B cell (primary cell): ENCODE data around the gene DUSP9. TPM values are rescaled to one million over a fixed set of nuclear protein-coding genes. Genes with fewer than 3 reads are reported as not detected.

Source experiments
- ATAC-seq: fragments of 200-7000 bp; cut with Tn5 transposase; one replicate; pipeline ENCODE4 v1.10.0; 2021; ENCODE audit warnings: low read depth, mild to moderate bottlenecking, moderate number of reproducible peaks, moderate library complexity
- CTCF ChIA-PET: fragments of 350-600 bp; sonication (Branson Sonifier 250); formaldehyde crosslinking; loops from one replicate; lab custom pipeline; 2021; ENCODE audit warnings: antibody characterized with exemption, inconsistent platforms; lab: Charles Lee
- POLR2A ChIA-PET: fragments of 350-600 bp; sonication (Branson Sonifier 250); formaldehyde crosslinking; loops from one replicate; lab custom pipeline; 2021; ENCODE audit warnings: antibody characterized with exemption; lab: Charles Lee
- DNase-seq: peaks from one replicate; pipeline ENCODE4 v3.0.0; 2013
- H2AFZ ChIP-seq: 2 replicates; pipeline ENCODE4 v1.6.1; 2012; ENCODE audit warnings: mild to moderate bottlenecking, low read depth, low read length; ENCODE audit not compliant: insufficient read depth, poor library complexity, severe bottlenecking
- H3K27ac ChIP-seq, 2 donors: 1 replicate in 1 of 2; 2 replicates in 1 of 2; pipeline ENCODE4 v1.5.1; 2012 to 2013; ENCODE audit warnings: low read length in 2 of 2, mild to moderate bottlenecking in 2 of 2, moderate library complexity in 1 of 2
- H3K27me3 ChIP-seq, 4 experiments: fragments of 200-600 bp in 1 of 4; sonication (generic) in 1 of 4; replicated peaks in 1 of 4; 1 replicate in 2 of 4; 2 replicates in 2 of 4; pipeline versions ENCODE4 v1.6.1 to v1.7.0; 2013 to 2016; ENCODE audit warnings: low read length in 3 of 4, mild to moderate bottlenecking in 2 of 4, mixed read lengths in 1 of 4, moderate library complexity in 1 of 4; ENCODE audit not compliant: insufficient read depth in 4 of 4, control insufficient read depth in 3 of 4; ENCODE audit errors: control extremely low read depth in 1 of 4
- H3K36me3 ChIP-seq, 2 experiments: replicated peaks in 1 of 2; 1 replicate in 1 of 2; 2 replicates in 1 of 2; pipeline versions ENCODE4 v1.6.1 to v1.7.1; 2013; ENCODE audit warnings: low read length in 1 of 2; ENCODE audit not compliant: insufficient read depth in 2 of 2, control insufficient read depth in 1 of 2; ENCODE audit errors: control extremely low read depth in 1 of 2, extremely low read depth in 1 of 2
- H3K4me1 ChIP-seq, 2 donors: fragments of 200-600 bp in 1 of 2; sonication (generic) in 1 of 2; 1 replicate in 1 of 2; 2 replicates in 1 of 2; pipeline versions ENCODE4 v1.5.1 to v1.6.1; 2013 to 2017; ENCODE audit warnings: low read length in 2 of 2; ENCODE audit not compliant: control insufficient read depth in 2 of 2, insufficient read depth in 2 of 2
- H3K4me2 ChIP-seq: replicated peaks from 2 replicates; pipeline ENCODE3; 2012; ENCODE audit warnings: mild to moderate bottlenecking, low read depth, low read length; ENCODE audit not compliant: poor library complexity, severe bottlenecking
- H3K4me3 ChIP-seq, 5 experiments: fragments of 200-600 bp in 1 of 5; sonication (generic) in 1 of 5; 1 replicate in 3 of 5; 2 replicates in 2 of 5; pipeline versions ENCODE4 v1.5.1 to v1.7.0; 2011 to 2016; ENCODE audit warnings: low read length in 4 of 5, mild to moderate bottlenecking in 4 of 5, low read depth in 2 of 5, control low read depth in 1 of 5, moderate library complexity in 1 of 5; ENCODE audit not compliant: insufficient read depth in 1 of 5; ENCODE audit errors: control extremely low read depth in 1 of 5, extremely low read depth in 1 of 5
- H3K79me2 ChIP-seq: fragments of 200-600 bp; sonication (generic); one replicate; pipeline ENCODE4 v1.6.0; 2016; ENCODE audit warnings: low read length; ENCODE audit not compliant: control insufficient read depth, insufficient read depth
- H3K9ac ChIP-seq: fragments of 200-600 bp; sonication (generic); 2 replicates; pipeline ENCODE4 v1.6.1; 2017; ENCODE audit warnings: mild to moderate bottlenecking, low read length, moderate library complexity
- H3K9me3 ChIP-seq, 3 donors: one replicate each; pipeline versions ENCODE4 v1.6.1 to v1.7.1; 2013; ENCODE audit warnings: low read length in 2 of 3; ENCODE audit not compliant: control insufficient read depth in 2 of 3, insufficient read depth in 1 of 3; ENCODE audit errors: control extremely low read depth in 1 of 3
- H4K20me1 ChIP-seq: 2 replicates; pipeline ENCODE4 v1.6.0; 2012; ENCODE audit warnings: mild to moderate bottlenecking, low read length; ENCODE audit not compliant: insufficient read depth, control insufficient read depth, poor library complexity, severe bottlenecking
- H3K27ac Mint-ChIP-seq: one replicate; pipeline ENCODE4 v1.8.0; 2021; ENCODE audit warnings: mixed read lengths
- H3K27me3 Mint-ChIP-seq: one replicate; pipeline ENCODE4 v1.8.0; 2021; ENCODE audit warnings: mixed read lengths
- H3K4me1 Mint-ChIP-seq: one replicate; pipeline ENCODE4 v1.8.0; 2021; ENCODE audit warnings: mixed read lengths
- H3K4me3 Mint-ChIP-seq: one replicate; pipeline ENCODE4 v1.8.0; 2021; ENCODE audit warnings: mixed read lengths
- H3K9me3 Mint-ChIP-seq: one replicate; pipeline ENCODE4 v1.8.0; 2022; ENCODE audit warnings: mixed read lengths; ENCODE audit not compliant: insufficient read depth
- EZH2 ChIP-seq: IDR thresholded peaks from 2 replicates; pipeline ENCODE4 v1.6.1; 2012; ENCODE audit warnings: borderline replicate concordance, low read depth, mild to moderate bottlenecking, moderate library complexity, low read length; ENCODE audit not compliant: insufficient read depth, poor library complexity, severe bottlenecking
- WGBS: methylation state at CpG from one replicate; pipeline ENCODE4 v1.1.5; 2013; ENCODE audit warnings: missing lambda C conversion rate; ENCODE audit not compliant: insufficient coverage; 5-methylcytosine and 5-hydroxymethylcytosine counted together
- intact Hi-C: fragments of 100-400 bp; cut with micrococcal nuclease; formaldehyde crosslinking; loops from one replicate; pipeline ENCODE4 v1.10.0; 2022
- polyA plus RNA-seq: library from polyadenylated mRNA; depleted of rRNA; stranded (reverse); fragments of >200 nt; gene quantifications from 2 replicates; pipeline ENCODE4 v1.2.3, GENCODE V29; 2012
- total RNA-seq, 2 donors: library from RNA; stranded (reverse); fragments of 120-200 nt in 1 of 2; gene quantifications; 1 replicate in 1 of 2; 2 replicates in 1 of 2; pipeline versions ENCODE4 v1.2.3 to v1.2.4, GENCODE V29; 2013 to 2022
- TF ChIP-seq, protein P1 (sequence below): fragments of 200-600 bp; IDR thresholded peaks from one replicate; pipeline ENCODE4 v1.8.0; 2022; ENCODE audit warnings: antibody characterized with exemption, mild to moderate bottlenecking

The DUSP9 gene
- total and polyA plus RNA-seq, 2 donors (not counting 1 experiment from before 2014, with no cell fraction given) = not detected

DNA sequence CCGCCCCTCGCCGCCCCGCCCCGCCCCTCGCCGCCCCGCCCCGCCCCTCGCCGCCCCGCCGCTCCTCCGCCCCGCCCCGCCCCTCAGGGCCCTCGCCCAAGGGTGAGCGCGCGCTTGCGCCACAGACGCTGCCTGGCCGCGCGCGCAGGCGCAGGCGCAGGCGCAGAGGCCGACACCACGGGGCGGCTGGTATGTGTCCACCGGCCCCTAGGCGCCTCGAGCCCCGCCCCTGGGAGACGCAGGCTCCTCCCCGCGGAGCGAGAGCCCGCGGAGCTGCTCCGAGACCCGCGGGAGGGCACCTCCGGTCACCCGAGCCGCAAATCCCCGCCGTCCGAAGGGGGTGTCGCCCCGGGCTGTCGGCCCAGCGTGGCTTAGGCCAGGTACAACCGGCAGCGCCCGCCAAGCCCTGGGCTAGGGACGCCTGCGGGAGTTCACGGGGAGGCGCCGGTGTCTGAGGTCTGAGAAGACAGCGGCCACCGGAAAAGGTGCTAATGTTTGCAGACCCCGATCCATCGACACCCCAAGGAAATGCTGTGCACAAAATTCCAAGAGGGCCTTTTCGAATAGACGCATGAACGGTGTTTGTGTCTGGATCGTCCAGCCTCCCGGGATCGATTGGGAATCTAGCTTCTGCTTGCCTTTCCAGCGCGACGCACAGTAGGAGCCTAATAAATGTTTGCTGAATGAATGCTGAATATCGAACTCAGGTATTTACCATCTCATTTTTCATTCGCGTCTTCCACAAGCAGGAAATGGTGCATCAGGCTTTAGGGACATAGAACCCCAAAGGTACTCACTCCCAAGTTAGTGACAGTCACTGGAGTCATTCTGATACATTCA is 47.6 kb upstream of the DUSP9 start:
- ChIA-PET POLR2A (interaction anchor here (1.0 kb wide), 1 partner anchor 10 kb away, joined by 3 read pairs; no protein-coding TSS in a partner anchor), CTCF (interaction anchor here (1.2 kb wide), 1 partner anchor 45 kb away, joined by 3 read pairs; no protein-coding TSS in a partner anchor)
- peak; percentile 84 for ATAC-seq
- H3K9me3 ChIP-seq = no peaks in the 10 kb centered on the region
- peaks cover 19% of the 10 kb centered on the region for H4K20me1 ChIP-seq
- H3K27me3 Mint-ChIP-seq = no peaks in the 10 kb centered on the region
- no peaks in the 10 kb centered on the region for H3K9me3 Mint-ChIP-seq
- peak overlapping the region; percentile 75 for H3K4me2 ChIP-seq
- H3K27me3 ChIP-seq = no peaks in the 10 kb centered on the region
- peaks cover 29 to 41% of the 10 kb centered on the region in 2 donors for H3K4me1 ChIP-seq
- peak; percentile 90 for DNase-seq
- TF ChIP-seq, protein P1, sequence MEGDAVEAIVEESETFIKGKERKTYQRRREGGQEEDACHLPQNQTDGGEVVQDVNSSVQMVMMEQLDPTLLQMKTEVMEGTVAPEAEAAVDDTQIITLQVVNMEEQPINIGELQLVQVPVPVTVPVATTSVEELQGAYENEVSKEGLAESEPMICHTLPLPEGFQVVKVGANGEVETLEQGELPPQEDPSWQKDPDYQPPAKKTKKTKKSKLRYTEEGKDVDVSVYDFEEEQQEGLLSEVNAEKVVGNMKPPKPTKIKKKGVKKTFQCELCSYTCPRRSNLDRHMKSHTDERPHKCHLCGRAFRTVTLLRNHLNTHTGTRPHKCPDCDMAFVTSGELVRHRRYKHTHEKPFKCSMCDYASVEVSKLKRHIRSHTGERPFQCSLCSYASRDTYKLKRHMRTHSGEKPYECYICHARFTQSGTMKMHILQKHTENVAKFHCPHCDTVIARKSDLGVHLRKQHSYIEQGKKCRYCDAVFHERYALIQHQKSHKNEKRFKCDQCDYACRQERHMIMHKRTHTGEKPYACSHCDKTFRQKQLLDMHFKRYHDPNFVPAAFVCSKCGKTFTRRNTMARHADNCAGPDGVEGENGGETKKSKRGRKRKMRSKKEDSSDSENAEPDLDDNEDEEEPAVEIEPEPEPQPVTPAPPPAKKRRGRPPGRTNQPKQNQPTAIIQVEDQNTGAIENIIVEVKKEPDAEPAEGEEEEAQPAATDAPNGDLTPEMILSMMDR = no peak
- TF ChIP-seq EZH2 = no peak
- peak overlapping the region; percentile 70 for H3K9ac ChIP-seq
- peak overlapping the region; percentile 18 to 64 for H3K27ac ChIP-seq
- intact Hi-C loops = loop anchor here (1.0 kb wide), 1 partner anchor 125 kb away; the partner anchor contains the start of genes ABCD1 and BCAP31
- 0% methylated on average over 66 of the region's 79 CpGs for WGBS
- H3K27ac Mint-ChIP-seq = peak overlapping the region; percentile 67
- peaks cover 41% of the 10 kb centered on the region for H3K4me1 Mint-ChIP-seq
- H3K36me3 ChIP-seq = peaks cover 0 to 8% of the 10 kb centered on the region in 2 experiments
- peak overlapping the region; percentile 76 for H2AFZ ChIP-seq
- peak overlapping the region; percentile 40 to 77 (median 73) for H3K4me3 ChIP-seq
- peak overlapping the region; percentile 82 for H3K4me3 Mint-ChIP-seq
- peaks cover 31% of the 10 kb centered on the region for H3K79me2 ChIP-seq

DNA sequence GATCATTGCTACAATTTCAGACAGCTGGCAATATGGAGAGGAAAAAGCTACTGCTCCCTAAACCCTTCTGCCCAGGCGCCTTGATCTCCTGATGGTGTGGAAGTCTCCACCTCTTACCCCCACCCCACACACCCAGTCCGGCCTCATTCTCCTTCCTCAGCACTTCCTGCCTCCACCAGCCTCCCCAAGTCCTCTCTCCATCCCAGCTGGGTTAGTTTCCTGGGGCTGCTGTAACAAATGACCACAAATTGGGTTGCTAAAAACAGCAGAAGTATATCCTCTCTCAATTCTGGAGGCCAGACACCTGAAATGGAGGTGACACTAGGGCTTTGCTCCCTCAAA is 47.0 kb upstream of the DUSP9 start:
- DNase-seq (peak; percentile 12), ATAC-seq (no peak)
- H3K4me1 ChIP-seq = peaks cover 29 to 41% of the 10 kb centered on the region in 2 donors
- peaks cover 0 to 3% of the 10 kb centered on the region in 2 experiments for H3K36me3 ChIP-seq
- H3K9ac ChIP-seq = peak overlapping the region; percentile 70
- intact Hi-C loops = no loop called here
- H4K20me1 ChIP-seq = peaks cover 19% of the 10 kb centered on the region
- peak overlapping the region; percentile 76 for H2AFZ ChIP-seq
- no peaks in the 10 kb centered on the region for H3K27me3 Mint-ChIP-seq
- no peak overlapping the region for H3K27ac ChIP-seq
- ChIA-PET POLR2A (interaction anchor here (1.0 kb wide), 1 partner anchor 9 kb away, joined by 3 read pairs; no protein-coding TSS in a partner anchor), CTCF (interaction anchor here (1.2 to 1.3 kb wide), 2 partner anchors 19 to 45 kb away, joined by 3 to 4 read pairs; no protein-coding TSS in a partner anchor)
- WGBS = no CpG with 5 or more reads among the region's 2 CpGs
- H3K4me2 ChIP-seq = peak overlapping the region; percentile 75
- TF ChIP-seq, protein P1 = no peak
- no peak for TF ChIP-seq EZH2
- peak overlapping the region; percentile 67 for H3K27ac Mint-ChIP-seq
- peak overlapping the region in 4 of 5 experiments; percentile 40 to 77 (median 73) for H3K4me3 ChIP-seq
- no peaks in the 10 kb centered on the region for H3K9me3 Mint-ChIP-seq
- H3K9me3 ChIP-seq = no peaks in the 10 kb centered on the region
- H3K4me3 Mint-ChIP-seq = peak overlapping the region; percentile 82
- H3K27me3 ChIP-seq = no peaks in the 10 kb centered on the region
- peaks cover 41% of the 10 kb centered on the region for H3K4me1 Mint-ChIP-seq
- peaks cover 25% of the 10 kb centered on the region for H3K79me2 ChIP-seq
